PC-3 (cell line): ENCODE results near the gene TSFM. TPM values are rescaled to one million over a fixed set of nuclear protein-coding genes. Genes with fewer than 3 reads are reported as not detected.

Experiments
- ATAC-seq: fragments of 200-7000 bp; cut with Tn5 transposase; 2 replicates; pipeline ENCODE4 v1.9.1; 2020; ENCODE audit warnings: mild to moderate bottlenecking, moderate library complexity
- BruUV-seq: library from RNA; stranded (reverse); fragments of 400-500 nt; replicated peaks from 2 replicates; lab custom pipeline; 2021; lab: Mats Ljungman, UMichigan
- CTCF ChIA-PET: fragments of 300-600 bp; sonication (Branson Sonifier 250); formaldehyde crosslinking; loops from one replicate; lab custom pipeline; 2022; ENCODE audit warnings: antibody characterized with exemption; lab: Charles Lee
- POLR2A ChIA-PET: fragments of 300-600 bp; sonication (Branson Sonifier 250); formaldehyde crosslinking; loops from one replicate; lab custom pipeline; 2022; ENCODE audit warnings: antibody characterized with exemption; ENCODE audit not compliant: unreplicated experiment; lab: Charles Lee
- DNase-seq: peaks from one replicate; pipeline ENCODE4 v3.0.0-alpha.2; 2015
- H2AFZ ChIP-seq: fragments of 300-600 bp; sonication (generic); 2 replicates; pipeline ENCODE4 v1.6.0; 2016; ENCODE audit warnings: antibody characterized with exemption, low read length
- H3F3A ChIP-seq: fragments of 300-600 bp; sonication (generic); one replicate; pipeline ENCODE4 v1.6.0; 2017; ENCODE audit warnings: antibody characterized with exemption, low read length, control low read depth, mild to moderate bottlenecking; ENCODE audit not compliant: unreplicated experiment
- H3K27ac ChIP-seq: fragments of 300-600 bp; sonication (generic); 2 replicates; pipeline ENCODE4 v1.5.1; 2016; ENCODE audit warnings: mild to moderate bottlenecking, low read length
- H3K27me3 ChIP-seq: fragments of 300-600 bp; sonication (generic); 2 replicates; pipeline ENCODE4 v1.6.1; 2016; ENCODE audit warnings: low read length, mixed read lengths
- H3K36me3 ChIP-seq: fragments of 300-600 bp; sonication (generic); 2 replicates; pipeline ENCODE4 v1.6.1; 2016; ENCODE audit warnings: low read depth, mixed run types, low read length, mixed read lengths
- H3K4me1 ChIP-seq: fragments of 300-600 bp; sonication (generic); 2 replicates; pipeline ENCODE4 v1.5.1; 2016; ENCODE audit warnings: low read length; ENCODE audit not compliant: insufficient read depth
- H3K4me2 ChIP-seq: fragments of 300-600 bp; sonication (generic); 2 replicates; pipeline ENCODE4 v1.6.0; 2016; ENCODE audit warnings: low read length
- H3K4me3 ChIP-seq: fragments of 300-600 bp; sonication (generic); 2 replicates; pipeline ENCODE4 v1.5.1; 2016; ENCODE audit warnings: mild to moderate bottlenecking, low read length, mixed read lengths
- H3K79me2 ChIP-seq: fragments of 300-600 bp; sonication (generic); 2 replicates; pipeline ENCODE4 v1.6.1; 2017; ENCODE audit warnings: low read length, mixed read lengths
- H3K9ac ChIP-seq: fragments of 300-600 bp; sonication (generic); 2 replicates; pipeline ENCODE4 v1.6.0; 2016; ENCODE audit warnings: mild to moderate bottlenecking, low read length
- H3K9me2 ChIP-seq: fragments of 300-600 bp; sonication (generic); replicated peaks from 2 replicates; pipeline ENCODE4 v1.6.1; 2016; ENCODE audit warnings: mixed run types, low read length, mixed read lengths
- H3K9me3 ChIP-seq: fragments of 300-600 bp; sonication (generic); 2 replicates; pipeline ENCODE4 v1.6.1; 2016; ENCODE audit warnings: low read length, mixed read lengths
- H4K20me1 ChIP-seq: fragments of 300-600 bp; sonication (generic); 2 replicates; pipeline ENCODE4 v1.6.1; 2016; ENCODE audit warnings: low read length, mixed read lengths
- CTCF ChIP-seq: fragments of 300-600 bp; sonication (generic); conservative IDR thresholded peaks from 2 replicates; pipeline ENCODE4 v1.5.1; 2017; ENCODE audit warnings: antibody characterized with exemption, low read depth, mild to moderate bottlenecking, low read length
- EZH2 ChIP-seq: fragments of 300-600 bp; sonication (generic); IDR thresholded peaks from one replicate; pipeline ENCODE4 v1.6.1; 2017; ENCODE audit warnings: antibody characterized with exemption, mild to moderate bottlenecking, low read length; ENCODE audit not compliant: unreplicated experiment
- EZH2phosphoT487 ChIP-seq: fragments of 300-600 bp; sonication (generic); IDR thresholded peaks from 2 replicates; pipeline ENCODE4 v1.6.1; 2018; ENCODE audit warnings: mild to moderate bottlenecking, antibody characterized with exemption, low read length, borderline replicate concordance
- intact Hi-C: fragments of 100-400 bp; cut with micrococcal nuclease; formaldehyde crosslinking; loops from 2 replicates; pipeline ENCODE4 v1.9.0; 2023
- total RNA-seq: library from RNA; depleted of rRNA; stranded (reverse); fragments of >200 nt; gene quantifications from 2 replicates; pipeline ENCODE4 v1.2.3, GENCODE V29; 2014

TSFM gene
- total RNA-seq, 1 experiment from 2014 or later, result 63.0 TPM

GRCh38 chr12:57737467-57738460, 44.8 kb upstream of the TSFM start:
- Histone ChIP-seq H3K9me2 (no peaks in the 10 kb centered on the region), H2AFZ (no peak overlapping the region), H3K9ac (no peak overlapping the region), H3K4me3 (peak overlapping the region; percentile 64), H3K79me2 (no peaks in the 10 kb centered on the region), H4K20me1 (no peaks in the 10 kb centered on the region), H3K9me3 (no peaks in the 10 kb centered on the region), H3K27ac (no peak overlapping the region), H3K4me1 (peaks cover 17% of the 10 kb centered on the region), H3K4me2 (peak overlapping the region; percentile 87), H3F3A (no peaks in the 10 kb centered on the region), H3K27me3 (peaks cover 50% of the 10 kb centered on the region), H3K36me3 (no peaks in the 10 kb centered on the region)
- BruUV-seq, result no TSS peak
- ChIA-PET CTCF (no interaction called here), POLR2A (no interaction called here)
- ATAC-seq (peak; percentile 7; the same call in 1 of the 2 replicates), DNase-seq (no peak)
- peak; percentile 94 for TF ChIP-seq EZH2
- TF ChIP-seq EZH2phosphoT487, result peak; percentile 52; the same call in 1 of the 2 replicates
- TF ChIP-seq CTCF, result peak; percentile 9; the same call in 1 of the 2 replicates
- intact Hi-C loops, result no loop called here

GRCh38 chr12:57738661-57739237, 43.8 kb upstream of the TSFM start, which contains the start of gene AGAP2:
Gene AGAP2, minus strand, starts transcription at chr12:57738742. Its CDS starts 496 bp downstream, at chr12:57738246.
- ChIA-PET POLR2A (no interaction called here), CTCF (no interaction called here)
- intact Hi-C loops, result no loop called here
- no peaks in the 10 kb centered on the region for H3K79me2 ChIP-seq
- TF ChIP-seq CTCF, result no peak
- TF ChIP-seq EZH2phosphoT487, result no peak
- no peak for TF ChIP-seq EZH2
- no peak within 1 kb of the TSS for H2AFZ ChIP-seq
- H3K9me2 ChIP-seq, result no peaks in the 10 kb centered on the region
- H4K20me1 ChIP-seq, result no peaks in the 10 kb centered on the region
- no peak for DNase-seq
- no peaks in the 10 kb centered on the region for H3K9me3 ChIP-seq
- peaks cover 17% of the 10 kb centered on the region for H3K4me1 ChIP-seq
- BruUV-seq, result no TSS peak
- no peak for ATAC-seq
- peak within 1 kb of the TSS; percentile 87 for H3K4me2 ChIP-seq
- H3F3A ChIP-seq, result no peaks in the 10 kb centered on the region
- no peak within 1 kb of the TSS for H3K9ac ChIP-seq
- H3K4me3 ChIP-seq, result peak within 1 kb of the TSS; percentile 64
- peaks cover 50% of the 10 kb centered on the region for H3K27me3 ChIP-seq
- no peaks in the 10 kb centered on the region for H3K36me3 ChIP-seq
- no peak within 1 kb of the TSS for H3K27ac ChIP-seq
